ENCODE data around the gene MYO19.

MYO19 gene, protein sequence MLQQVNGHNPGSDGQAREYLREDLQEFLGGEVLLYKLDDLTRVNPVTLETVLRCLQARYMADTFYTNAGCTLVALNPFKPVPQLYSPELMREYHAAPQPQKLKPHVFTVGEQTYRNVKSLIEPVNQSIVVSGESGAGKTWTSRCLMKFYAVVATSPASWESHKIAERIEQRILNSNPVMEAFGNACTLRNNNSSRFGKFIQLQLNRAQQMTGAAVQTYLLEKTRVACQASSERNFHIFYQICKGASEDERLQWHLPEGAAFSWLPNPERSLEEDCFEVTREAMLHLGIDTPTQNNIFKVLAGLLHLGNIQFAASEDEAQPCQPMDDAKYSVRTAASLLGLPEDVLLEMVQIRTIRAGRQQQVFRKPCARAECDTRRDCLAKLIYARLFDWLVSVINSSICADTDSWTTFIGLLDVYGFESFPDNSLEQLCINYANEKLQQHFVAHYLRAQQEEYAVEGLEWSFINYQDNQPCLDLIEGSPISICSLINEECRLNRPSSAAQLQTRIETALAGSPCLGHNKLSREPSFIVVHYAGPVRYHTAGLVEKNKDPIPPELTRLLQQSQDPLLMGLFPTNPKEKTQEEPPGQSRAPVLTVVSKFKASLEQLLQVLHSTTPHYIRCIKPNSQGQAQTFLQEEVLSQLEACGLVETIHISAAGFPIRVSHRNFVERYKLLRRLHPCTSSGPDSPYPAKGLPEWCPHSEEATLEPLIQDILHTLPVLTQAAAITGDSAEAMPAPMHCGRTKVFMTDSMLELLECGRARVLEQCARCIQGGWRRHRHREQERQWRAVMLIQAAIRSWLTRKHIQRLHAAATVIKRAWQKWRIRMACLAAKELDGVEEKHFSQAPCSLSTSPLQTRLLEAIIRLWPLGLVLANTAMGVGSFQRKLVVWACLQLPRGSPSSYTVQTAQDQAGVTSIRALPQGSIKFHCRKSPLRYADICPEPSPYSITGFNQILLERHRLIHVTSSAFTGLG

DNA sequence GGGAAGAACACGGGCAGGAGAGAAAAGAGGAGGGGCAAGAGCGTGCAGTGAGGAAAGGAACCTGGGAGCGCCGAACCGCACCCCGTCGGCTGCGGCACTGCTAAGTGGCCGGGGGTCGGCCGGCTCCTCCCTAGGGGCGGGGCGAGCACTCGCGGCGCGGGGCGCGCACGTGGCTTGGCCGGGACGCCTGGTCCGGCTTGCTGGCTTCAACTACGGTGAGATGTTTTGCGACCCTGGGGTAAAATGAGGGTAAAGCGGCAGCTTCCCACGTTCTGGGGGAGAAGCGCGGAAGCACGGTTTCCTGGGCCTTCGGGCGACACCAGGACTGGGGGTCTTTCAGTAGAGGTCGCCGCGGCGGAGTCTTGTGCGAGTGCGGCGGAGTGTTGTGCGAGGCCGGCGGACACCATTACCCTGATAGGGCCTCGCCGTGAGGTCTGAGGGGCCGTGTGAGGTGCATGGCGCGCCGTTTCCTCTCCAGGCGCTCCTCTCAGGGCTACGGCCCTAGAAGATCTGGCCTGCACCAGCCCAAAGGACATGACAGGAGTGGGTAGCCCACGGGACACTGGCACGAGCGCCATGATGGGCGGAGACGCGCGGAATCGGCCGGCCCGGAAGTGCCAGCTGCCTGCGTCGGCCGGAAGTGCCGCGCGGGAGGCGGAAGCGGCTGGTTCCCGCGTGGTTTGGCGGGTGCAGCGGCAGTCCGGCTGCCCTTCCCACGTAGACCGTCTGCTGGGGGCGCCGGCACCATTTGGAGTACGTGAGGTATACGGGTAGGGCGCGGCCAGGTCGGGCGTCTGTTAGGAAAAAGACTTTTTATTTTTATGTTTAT is at the start of gene MYO19, which contains the start of gene PIGW:
TSS of gene MYO19 (minus strand) at position 29 of the 829 bp plus-strand sequence. CDS start 2,330 bp downstream, outside the sequence.
TSS of gene PIGW (plus strand) at position 148 of the 829 bp plus-strand sequence. CDS start 2,115 bp downstream, outside the sequence.
- peak; percentile 72 for DNase-seq (ENCODE audit: low read depth)

DNA sequence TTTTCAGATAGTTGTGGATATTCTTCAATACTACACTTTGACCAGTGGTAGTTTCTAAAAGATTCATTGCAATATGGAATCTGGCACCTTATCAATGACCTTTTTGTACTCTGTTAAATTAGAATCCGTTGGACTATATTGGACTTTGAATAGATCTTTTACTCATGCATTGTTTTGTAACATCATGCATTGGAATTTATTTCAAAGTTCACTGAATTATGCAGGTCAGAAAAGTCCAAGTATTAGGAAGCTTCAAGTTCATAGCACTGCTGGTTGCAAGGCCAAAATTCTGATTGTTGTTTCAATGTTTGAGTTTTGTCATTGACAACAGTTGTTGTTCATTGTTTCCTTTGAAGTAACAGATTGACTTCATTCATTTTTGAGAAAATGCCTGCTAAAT is 49.1 kb upstream of the MYO19 start:
- no peak overlapping the region for H3K4me3 ChIP-seq (ENCODE audit: low read depth, low read length)
- TF ChIP-seq, protein P1, sequence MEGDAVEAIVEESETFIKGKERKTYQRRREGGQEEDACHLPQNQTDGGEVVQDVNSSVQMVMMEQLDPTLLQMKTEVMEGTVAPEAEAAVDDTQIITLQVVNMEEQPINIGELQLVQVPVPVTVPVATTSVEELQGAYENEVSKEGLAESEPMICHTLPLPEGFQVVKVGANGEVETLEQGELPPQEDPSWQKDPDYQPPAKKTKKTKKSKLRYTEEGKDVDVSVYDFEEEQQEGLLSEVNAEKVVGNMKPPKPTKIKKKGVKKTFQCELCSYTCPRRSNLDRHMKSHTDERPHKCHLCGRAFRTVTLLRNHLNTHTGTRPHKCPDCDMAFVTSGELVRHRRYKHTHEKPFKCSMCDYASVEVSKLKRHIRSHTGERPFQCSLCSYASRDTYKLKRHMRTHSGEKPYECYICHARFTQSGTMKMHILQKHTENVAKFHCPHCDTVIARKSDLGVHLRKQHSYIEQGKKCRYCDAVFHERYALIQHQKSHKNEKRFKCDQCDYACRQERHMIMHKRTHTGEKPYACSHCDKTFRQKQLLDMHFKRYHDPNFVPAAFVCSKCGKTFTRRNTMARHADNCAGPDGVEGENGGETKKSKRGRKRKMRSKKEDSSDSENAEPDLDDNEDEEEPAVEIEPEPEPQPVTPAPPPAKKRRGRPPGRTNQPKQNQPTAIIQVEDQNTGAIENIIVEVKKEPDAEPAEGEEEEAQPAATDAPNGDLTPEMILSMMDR (IDR thresholded peaks at IDR 0.05; ENCODE audit: low read depth, low read length, missing control alignments) = no peak
- DNase-seq (ENCODE audit: low read depth) = no peak

More for the DNA sequence above, at the start of gene MYO19, which contains the start of gene PIGW:
- H3K4me3 ChIP-seq (ENCODE audit: low read depth, low read length) = peak within 1 kb of the TSS; percentile 56
- TF ChIP-seq, protein P1 (IDR thresholded peaks at IDR 0.05; ENCODE audit: low read depth, low read length, missing control alignments) = no peak

DNA sequence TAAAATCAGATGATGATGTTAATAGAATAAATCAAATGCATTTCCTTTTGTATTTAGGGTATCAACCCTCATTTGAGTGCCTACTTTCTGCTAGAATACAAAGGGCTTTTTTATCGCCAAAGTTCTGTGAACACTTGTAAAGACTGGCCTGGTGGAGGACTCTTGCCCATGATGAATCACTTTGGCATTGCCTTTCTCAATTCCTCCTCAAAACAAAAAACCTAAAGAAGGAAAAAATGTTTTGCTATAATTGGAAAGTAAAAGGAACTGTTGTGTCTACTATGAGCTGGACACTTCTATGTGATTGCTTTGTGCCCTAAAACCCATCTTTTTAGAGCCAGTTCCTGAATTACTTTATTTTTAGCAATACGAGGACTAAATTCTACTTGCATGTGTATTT is 44.0 kb upstream of the MYO19 start:
- no peak overlapping the region for H3K4me3 ChIP-seq (ENCODE audit: low read depth, low read length)
- TF ChIP-seq, protein P1 (IDR thresholded peaks at IDR 0.05; ENCODE audit: low read depth, low read length, missing control alignments) = no peak
- no peak for DNase-seq (ENCODE audit: low read depth)

DNA sequence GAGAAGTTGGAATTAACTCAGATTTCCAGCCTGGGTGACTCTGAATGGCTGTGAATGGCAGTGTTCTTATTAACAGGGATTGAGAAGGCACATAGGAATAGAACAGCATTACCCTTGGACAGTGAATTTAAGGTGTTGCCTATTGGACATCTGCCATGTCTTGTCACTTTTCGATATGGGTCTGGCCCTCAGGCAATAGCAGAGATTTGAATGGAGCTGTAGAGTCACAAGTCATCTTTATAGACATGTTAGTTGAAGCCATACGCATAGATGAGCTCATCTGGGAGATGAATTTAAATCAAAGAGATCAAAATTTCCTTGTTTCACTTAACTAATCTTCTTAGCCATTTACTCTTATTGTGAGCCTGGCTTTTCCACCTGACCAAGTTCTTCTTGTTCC is 42.1 kb upstream of the MYO19 start:
- H3K4me3 ChIP-seq (ENCODE audit: low read depth, low read length) = no peak overlapping the region
- TF ChIP-seq, protein P1 (IDR thresholded peaks at IDR 0.05; ENCODE audit: low read depth, low read length, missing control alignments) = no peak
- DNase-seq (ENCODE audit: low read depth) = no peak

DNA sequence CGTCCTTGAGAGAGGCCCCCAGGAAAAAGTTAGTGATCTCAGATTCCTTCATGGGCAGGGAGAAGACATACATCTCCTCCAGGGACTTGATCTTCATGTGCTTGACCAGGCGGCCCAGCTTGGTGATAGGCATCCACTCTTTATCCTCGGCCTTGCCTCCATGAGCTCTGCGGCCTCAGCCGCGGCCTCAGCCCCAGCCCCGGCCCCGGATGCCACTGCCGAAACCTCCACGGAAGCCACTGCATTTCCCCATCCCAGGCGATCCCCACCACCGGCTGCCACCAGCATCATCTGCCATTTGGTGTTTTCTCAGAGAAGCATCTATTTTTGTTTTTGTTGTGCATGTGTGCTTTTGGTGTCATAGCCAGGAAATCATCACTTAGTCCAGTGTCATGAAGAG is 40.4 kb upstream of the MYO19 start:
- TF ChIP-seq, protein P1 (IDR thresholded peaks at IDR 0.05; ENCODE audit: low read depth, low read length, missing control alignments) = no peak
- no peak overlapping the region for H3K4me3 ChIP-seq (ENCODE audit: low read depth, low read length)
- DNase-seq (ENCODE audit: low read depth) = no peak

DNA sequence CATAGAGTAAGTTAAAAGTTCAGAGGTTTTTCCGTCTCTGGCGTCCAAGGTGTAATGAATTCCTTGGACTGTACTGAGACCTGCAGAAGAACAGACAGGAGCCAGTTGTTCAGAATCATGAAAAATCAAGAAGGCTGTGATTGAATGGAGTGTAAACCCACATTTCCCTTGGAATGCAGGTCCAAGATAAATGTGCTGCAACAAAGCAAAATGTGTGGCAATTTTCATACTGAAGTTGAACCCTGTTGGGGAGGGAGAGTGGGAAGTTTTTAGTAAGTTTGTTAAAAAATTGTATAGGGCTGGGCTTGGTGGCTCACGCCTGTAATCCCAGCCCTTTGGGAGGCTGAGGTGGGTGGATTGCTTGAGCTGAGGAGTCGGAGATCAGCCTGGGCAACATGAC is 31.4 kb upstream of the MYO19 start:
- DNase-seq (ENCODE audit: low read depth) = no peak
- TF ChIP-seq, protein P1 (IDR thresholded peaks at IDR 0.05; ENCODE audit: low read depth, low read length, missing control alignments) = no peak

More for the DNA sequence above, 31.4 kb upstream of the MYO19 start:
- H3K4me3 ChIP-seq (ENCODE audit: low read depth, low read length) = no peak overlapping the region
